ENCODE results near the gene APEH.

Gene APEH

GRCh38 chr3:49725906-49726681 lies 51.9 kb downstream of the APEH start:
- no peak for DNase-seq (ENCODE audit: low read depth, low spot score)

GRCh38 chr3:49727154-49727923 lies 53.2 kb downstream of the APEH start:
- no peak for DNase-seq (ENCODE audit: low read depth, low spot score)

- DNase-seq (ENCODE audit: low read depth, low spot score), result no peak
Observed at GRCh38 chr3:49727924-49728361, 53.8 kb downstream of the APEH start.

GRCh38 chr3:49729966-49730609 lies 55.9 kb downstream of the APEH start:
- no peak for DNase-seq (ENCODE audit: low read depth, low spot score)

- no peak for DNase-seq (ENCODE audit: low read depth, low spot score)
Observed at GRCh38 chr3:49732597-49732996, 58.4 kb downstream of the APEH start.

GRCh38 chr3:49733551-49733950 lies 59.4 kb downstream of the APEH start:
- DNase-seq (ENCODE audit: low read depth, low spot score), result no peak
